ENCODE results near the gene CSNK1G1. TPM values are rescaled to one million over a fixed set of nuclear protein-coding genes. Genes with fewer than 3 reads are reported as not detected.
"Not testable (repeated sequence)": the region's sequence is repeated elsewhere in the genome, so short reads cannot be mapped to it uniquely, and the experiment has no call there.

CSNK1G1 gene
- polyA plus RNA-seq, 4 donors, result 2.5 to 12.3 (median 4.0) TPM

GRCh38 chr15:64222573-64223366 lies 133.2 kb downstream of the CSNK1G1 start:
- Histone ChIP-seq H3K27ac (ENCODE audit: low read depth in 1 of 3, low read length in 2 of 3) (no peak overlapping the region), H3K27me3 (ENCODE audit: control insufficient read depth in 3 of 3, insufficient read depth in 3 of 3, low read length in 3 of 3) (no peaks in the 10 kb centered on the region), H3K9me3 (ENCODE audit: control insufficient read depth in 2 of 2, insufficient read depth in 1 of 2, low read depth in 1 of 2, low read length in 1 of 2) (peaks cover 0 to 11% of the 10 kb centered on the region in 2 donors), H3K4me3 (ENCODE audit: low read depth in 1 of 3, low read length in 3 of 3) (no peak overlapping the region), H3K36me3 (ENCODE audit: control insufficient read depth in 3 of 3, insufficient read depth in 2 of 3, low read depth in 1 of 3, low read length in 3 of 3) (peaks cover 0 to 9% (median 0%) of the 10 kb centered on the region in 3 donors), H3K4me1 (ENCODE audit: control insufficient read depth in 3 of 3, insufficient read depth in 2 of 3, low read depth in 1 of 3, low read length in 2 of 3) (peaks cover 0 to 5% (median 0%) of the 10 kb centered on the region in 3 donors)
- 79 to 84% (median 82%) methylated on average over 3 of the region's 3 CpGs for WGBS, 3 donors
- no peak for FAIRE-seq
- DNase-seq, result no peak

- not testable (repeated sequence) for H3K4me3 ChIP-seq (ENCODE audit: low read depth in 1 of 3, low read length in 3 of 3); H3K27me3 ChIP-seq (ENCODE audit: control insufficient read depth in 3 of 3, insufficient read depth in 3 of 3, low read length in 3 of 3); H3K4me1 ChIP-seq (ENCODE audit: control insufficient read depth in 3 of 3, insufficient read depth in 2 of 3, low read depth in 1 of 3, low read length in 2 of 3); DNase-seq; H3K36me3 ChIP-seq (ENCODE audit: control insufficient read depth in 3 of 3, insufficient read depth in 2 of 3, low read depth in 1 of 3, low read length in 3 of 3); FAIRE-seq; H3K27ac ChIP-seq (ENCODE audit: low read depth in 1 of 3, low read length in 2 of 3)
- WGBS, 3 donors, result 89 to 100% (median 93%) methylated on average over 1 of the region's 1 CpG
- H3K9me3 ChIP-seq (ENCODE audit: control insufficient read depth in 2 of 2, insufficient read depth in 1 of 2, low read depth in 1 of 2, low read length in 1 of 2), result peaks cover 0 to 11% of the 10 kb centered on the region in 2 donors
These were observed 134.1 kb downstream of the CSNK1G1 start for GRCh38 chr15:64221911-64222310.

DNA sequence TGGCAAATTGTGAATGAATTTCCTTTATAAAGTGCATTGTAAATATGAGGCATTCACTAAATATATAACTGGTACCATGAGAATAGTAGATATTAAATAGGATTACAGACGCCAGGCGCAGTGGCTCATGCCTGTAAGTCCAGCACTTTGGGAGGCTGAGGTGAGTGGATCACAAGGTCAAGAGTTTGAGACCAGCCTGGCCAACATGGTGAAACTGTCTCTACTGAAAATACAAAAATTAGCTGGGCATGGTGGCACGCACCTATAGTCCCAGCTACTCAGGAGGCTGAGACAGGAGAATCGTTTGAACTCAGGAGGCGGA lies 138.6 kb downstream of the CSNK1G1 start:
- not testable (repeated sequence) for H3K9me3 ChIP-seq (ENCODE audit: control insufficient read depth in 2 of 2, insufficient read depth in 1 of 2, low read depth in 1 of 2, low read length in 1 of 2); H3K27ac ChIP-seq (ENCODE audit: low read depth in 1 of 3, low read length in 2 of 3); H3K27me3 ChIP-seq (ENCODE audit: control insufficient read depth in 3 of 3, insufficient read depth in 3 of 3, low read length in 3 of 3); FAIRE-seq; H3K36me3 ChIP-seq (ENCODE audit: control insufficient read depth in 3 of 3, insufficient read depth in 2 of 3, low read depth in 1 of 3, low read length in 3 of 3); DNase-seq; H3K4me3 ChIP-seq (ENCODE audit: low read depth in 1 of 3, low read length in 3 of 3)
- 80 to 93% (median 82%) methylated on average over 5 of the region's 5 CpGs for WGBS, 3 donors
- peaks cover 5 to 20% (median 10%) of the 10 kb centered on the region in 3 donors for H3K4me1 ChIP-seq (ENCODE audit: control insufficient read depth in 3 of 3, insufficient read depth in 2 of 3, low read depth in 1 of 3, low read length in 2 of 3)

DNA sequence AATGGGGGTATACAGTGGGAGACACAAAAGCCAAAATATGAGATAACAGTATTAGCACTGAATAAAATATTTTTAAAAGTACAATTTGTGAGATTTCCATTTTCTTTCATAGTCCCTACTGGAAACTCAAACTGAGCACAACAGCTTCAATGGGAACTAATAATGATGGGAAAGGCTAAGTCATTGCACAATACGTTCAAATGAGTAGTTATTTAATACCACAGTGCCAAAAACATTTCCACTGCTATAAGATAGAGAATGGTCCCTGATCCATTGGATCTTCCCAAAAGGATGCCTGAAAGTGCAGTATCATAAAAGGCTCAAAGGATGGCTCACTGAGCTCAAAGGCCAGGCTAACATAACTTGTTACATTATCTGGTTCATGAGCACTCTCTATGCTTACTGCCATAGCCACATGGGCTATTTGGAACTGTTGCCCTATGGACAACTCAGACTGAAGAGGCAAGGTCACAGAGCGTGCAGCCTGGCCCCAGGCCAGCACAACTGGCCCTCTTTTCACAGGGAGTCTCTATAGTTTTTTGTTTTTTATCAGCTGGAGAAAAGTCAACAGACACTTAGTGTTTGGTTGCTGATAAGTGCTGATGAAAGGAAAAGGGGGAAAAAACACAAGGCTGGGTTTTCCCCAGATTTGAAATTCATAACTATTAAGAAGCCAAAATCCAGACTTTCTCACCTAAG lies 139.1 kb downstream of the CSNK1G1 start:
- Histone ChIP-seq H3K27me3 (ENCODE audit: control insufficient read depth in 3 of 3, insufficient read depth in 3 of 3, low read length in 3 of 3) (no peaks in the 10 kb centered on the region), H3K27ac (ENCODE audit: low read depth in 1 of 3, low read length in 2 of 3) (peak overlapping the region in 1 of 3 donors; percentile 12), H3K4me1 (ENCODE audit: control insufficient read depth in 3 of 3, insufficient read depth in 2 of 3, low read depth in 1 of 3, low read length in 2 of 3) (peaks cover 5 to 20% (median 10%) of the 10 kb centered on the region in 3 donors), H3K36me3 (ENCODE audit: control insufficient read depth in 3 of 3, insufficient read depth in 2 of 3, low read depth in 1 of 3, low read length in 3 of 3) (peaks cover 0 to 8% (median 0%) of the 10 kb centered on the region in 3 donors), H3K9me3 (ENCODE audit: control insufficient read depth in 2 of 2, insufficient read depth in 1 of 2, low read depth in 1 of 2, low read length in 1 of 2) (no peaks in the 10 kb centered on the region), H3K4me3 (ENCODE audit: low read depth in 1 of 3, low read length in 3 of 3) (no peak overlapping the region)
- peak; percentile 37 to 55 for DNase-seq
- 11 to 43% (median 28%) methylated on average over 2 of the region's 2 CpGs for whole genome bisulfite sequencing, 3 donors
- no peak for FAIRE-seq

- DNase-seq, result peak; percentile 56 to 60
- no peak for FAIRE-seq
These were observed 139.8 kb downstream of the CSNK1G1 start for GRCh38 chr15:64216196-64216595.

GRCh38 chr15:64213646-64214045 lies 142.3 kb downstream of the CSNK1G1 start:
- 67 to 81% (median 67%) methylated on average over 3 of the region's 3 CpGs for WGBS, 3 donors
- Histone ChIP-seq H3K27ac (ENCODE audit: low read depth in 1 of 3, low read length in 2 of 3) (no peak overlapping the region), H3K27me3 (ENCODE audit: control insufficient read depth in 3 of 3, insufficient read depth in 3 of 3, low read length in 3 of 3) (no peaks in the 10 kb centered on the region), H3K4me3 (ENCODE audit: low read depth in 1 of 3, low read length in 3 of 3) (no peak overlapping the region), H3K36me3 (ENCODE audit: control insufficient read depth in 3 of 3, insufficient read depth in 2 of 3, low read depth in 1 of 3, low read length in 3 of 3) (peaks cover 0 to 12% (median 3%) of the 10 kb centered on the region in 3 donors), H3K4me1 (ENCODE audit: control insufficient read depth in 3 of 3, insufficient read depth in 2 of 3, low read depth in 1 of 3, low read length in 2 of 3) (peaks cover 5 to 20% (median 10%) of the 10 kb centered on the region in 3 donors), H3K9me3 (ENCODE audit: control insufficient read depth in 2 of 2, insufficient read depth in 1 of 2, low read depth in 1 of 2, low read length in 1 of 2) (no peaks in the 10 kb centered on the region)
- no peak for DNase-seq
- FAIRE-seq, result no peak

More at GRCh38 chr15:64216196-64216595, 139.8 kb downstream of the CSNK1G1 start:
- no peaks in the 10 kb centered on the region for H3K27me3 ChIP-seq (ENCODE audit: control insufficient read depth in 3 of 3, insufficient read depth in 3 of 3, low read length in 3 of 3)
- H3K27ac ChIP-seq (ENCODE audit: low read depth in 1 of 3, low read length in 2 of 3), result peak overlapping the region in 1 of 3 donors; percentile 12
- no peaks in the 10 kb centered on the region for H3K9me3 ChIP-seq (ENCODE audit: control insufficient read depth in 2 of 2, insufficient read depth in 1 of 2, low read depth in 1 of 2, low read length in 1 of 2)
- H3K4me3 ChIP-seq (ENCODE audit: low read depth in 1 of 3, low read length in 3 of 3), result no peak overlapping the region
- WGBS, 3 donors, result 25 to 60% (median 28%) methylated on average over 3 of the region's 3 CpGs
- peaks cover 5 to 20% (median 10%) of the 10 kb centered on the region in 3 donors for H3K4me1 ChIP-seq (ENCODE audit: control insufficient read depth in 3 of 3, insufficient read depth in 2 of 3, low read depth in 1 of 3, low read length in 2 of 3)
- H3K36me3 ChIP-seq (ENCODE audit: control insufficient read depth in 3 of 3, insufficient read depth in 2 of 3, low read depth in 1 of 3, low read length in 3 of 3), result peaks cover 0 to 8% (median 0%) of the 10 kb centered on the region in 3 donors

GRCh38 chr15:64211696-64212095 lies 144.3 kb downstream of the CSNK1G1 start:
- H3K9me3 ChIP-seq (ENCODE audit: control insufficient read depth in 2 of 2, insufficient read depth in 1 of 2, low read depth in 1 of 2, low read length in 1 of 2), result no peaks in the 10 kb centered on the region
- 94 to 95% (median 95%) methylated on average over 2 of the region's 2 CpGs for WGBS, 3 donors
- H3K27ac ChIP-seq (ENCODE audit: low read depth in 1 of 3, low read length in 2 of 3), result no peak overlapping the region
- H3K27me3 ChIP-seq (ENCODE audit: control insufficient read depth in 3 of 3, insufficient read depth in 3 of 3, low read length in 3 of 3), result no peaks in the 10 kb centered on the region
- H3K4me3 ChIP-seq (ENCODE audit: low read depth in 1 of 3, low read length in 3 of 3), result no peak overlapping the region
- DNase-seq (no peak), FAIRE-seq (no peak)
- peaks cover 0 to 14% (median 3%) of the 10 kb centered on the region in 3 donors for H3K36me3 ChIP-seq (ENCODE audit: control insufficient read depth in 3 of 3, insufficient read depth in 2 of 3, low read depth in 1 of 3, low read length in 3 of 3)
- H3K4me1 ChIP-seq (ENCODE audit: control insufficient read depth in 3 of 3, insufficient read depth in 2 of 3, low read depth in 1 of 3, low read length in 2 of 3), result peaks cover 5 to 15% (median 6%) of the 10 kb centered on the region in 3 donors

- peaks cover 0 to 14% (median 3%) of the 10 kb centered on the region in 3 donors for H3K36me3 ChIP-seq (ENCODE audit: control insufficient read depth in 3 of 3, insufficient read depth in 2 of 3, low read depth in 1 of 3, low read length in 3 of 3)
These were observed 145.6 kb downstream of the CSNK1G1 start for GRCh38 chr15:64210371-64210770.

More at GRCh38 chr15:64210371-64210770, 145.6 kb downstream of the CSNK1G1 start:
- Histone ChIP-seq H3K27me3 (ENCODE audit: control insufficient read depth in 3 of 3, insufficient read depth in 3 of 3, low read length in 3 of 3) (no peaks in the 10 kb centered on the region), H3K27ac (ENCODE audit: low read depth in 1 of 3, low read length in 2 of 3) (no peak overlapping the region), H3K4me3 (ENCODE audit: low read depth in 1 of 3, low read length in 3 of 3) (no peak overlapping the region), H3K4me1 (ENCODE audit: control insufficient read depth in 3 of 3, insufficient read depth in 2 of 3, low read depth in 1 of 3, low read length in 2 of 3) (peaks cover 0 to 2% (median 1%) of the 10 kb centered on the region in 3 donors), H3K9me3 (ENCODE audit: control insufficient read depth in 2 of 2, insufficient read depth in 1 of 2, low read depth in 1 of 2, low read length in 1 of 2) (no peaks in the 10 kb centered on the region)
- no peak for FAIRE-seq
- 77 to 82% (median 78%) methylated on average over 2 of the region's 2 CpGs for WGBS, 3 donors
- DNase-seq, result no peak

All from small intestine (tissue), 7 donors.